Lung (tissue), 16 donors: ENCODE data around the gene CLEC4A. TPM values are rescaled to one million over a fixed set of nuclear protein-coding genes. Genes with fewer than 3 reads are reported as not detected.

Experiments used
- ATAC-seq: fragments of 200-7000 bp; cut with Tn5 transposase; one replicate; pipeline ENCODE4 v1.9.1; 2020; ENCODE audit warnings: moderate number of reproducible peaks; ENCODE audit not compliant: insufficient read depth, low FRiP score
- DNase-seq, 3 donors: peaks; one replicate each; pipeline ENCODE4 v3.0.0-alpha.2; 2013 to 2017
- H3K27ac ChIP-seq, 2 donors: one replicate each; pipeline ENCODE4 v1.5.1; 2013; ENCODE audit warnings: mild to moderate bottlenecking in 2 of 2, moderate library complexity in 2 of 2, control low read depth in 1 of 2, inconsistent platforms in 1 of 2, low read depth in 1 of 2, low read length in 1 of 2
- H3K27me3 ChIP-seq, 3 donors: one replicate each; pipeline ENCODE4 v1.5.1; 2013; ENCODE audit warnings: low read length in 2 of 3; ENCODE audit not compliant: control insufficient read depth in 3 of 3, insufficient read depth in 3 of 3
- H3K36me3 ChIP-seq, 4 donors: one replicate each; pipeline ENCODE4 v1.5.1; 2013; ENCODE audit warnings: low read length in 4 of 4, mild to moderate bottlenecking in 1 of 4, moderate library complexity in 1 of 4; ENCODE audit not compliant: control insufficient read depth in 4 of 4, insufficient read depth in 4 of 4
- H3K4me1 ChIP-seq, 5 donors: one replicate each; pipeline ENCODE4 v1.5.1; 2013; ENCODE audit warnings: low read length in 5 of 5, mild to moderate bottlenecking in 2 of 5, moderate library complexity in 1 of 5; ENCODE audit not compliant: control insufficient read depth in 5 of 5, insufficient read depth in 5 of 5
- H3K4me3 ChIP-seq: one replicate; pipeline ENCODE4 v1.5.1; 2013; ENCODE audit warnings: mild to moderate bottlenecking, control low read depth, moderate library complexity
- H3K9ac ChIP-seq, 2 donors: one replicate each; pipeline ENCODE4 v1.5.1; 2013; ENCODE audit warnings: low read length in 2 of 2, control low read depth in 1 of 2; ENCODE audit not compliant: insufficient read depth in 1 of 2
- H3K9me3 ChIP-seq, 4 donors: one replicate each; pipeline ENCODE4 v1.5.1; 2013; ENCODE audit warnings: low read length in 3 of 4, mild to moderate bottlenecking in 1 of 4, moderate library complexity in 1 of 4; ENCODE audit not compliant: control insufficient read depth in 4 of 4, insufficient read depth in 3 of 4
- CTCF ChIP-seq: IDR thresholded peaks from 2 replicates; pipeline ENCODE4 v1.5.1; 2012; ENCODE audit warnings: mild to moderate bottlenecking; ENCODE audit errors: control extremely low read depth, extremely low read depth
- WGBS, 2 donors: extraction: QIAGEN DNeasy Blood & Tissue Kit; methylation state at CpG; one replicate each; pipeline ENCODE4 v1.1.7; 2013; 5-methylcytosine and 5-hydroxymethylcytosine counted together
- long read RNA-seq, 5 donors: transcript quantifications; one replicate each; lab custom pipeline, GENCODE V29; 2026
- polyA plus RNA-seq, 2 donors: library from polyadenylated mRNA; stranded (reverse); fragments of 200-250 nt; gene quantifications; one replicate each; pipeline ENCODE4 v1.2.1, GENCODE V29; 2013
- total RNA-seq, 2 donors: library from RNA; depleted of rRNA in 1 of 2; stranded (reverse); fragments of >200 nt in 1 of 2; gene quantifications; one replicate each; pipeline ENCODE4 v1.2.1, GENCODE V29; 2014 to 2021
- donor health status: control.
- donor health status: control.
- donor health status: Bipolar disorder and iron deficiency.
- donor health status: healthy.
- donor health status: DM: yes; HTN: yes; CAD: no.

Gene CLEC4A
- total RNA-seq (10 to 100 TPM in 1 of 2 donors, 1 to 10 TPM in 1; 4.2 to 14.1 TPM), polyA plus RNA-seq (10 to 100 TPM in 1 of 2 donors, 1 to 10 TPM in 1; 5.5 to 32.8 TPM)
- long read RNA-seq, donor 1, partial matches to known transcripts: 0 of 1 reads
- long read RNA-seq, donor 1, other reads (novel, unspliced or antisense): 0 of 1 reads
- long read RNA-seq, donor 2: 0 reads
- long read RNA-seq, donor 3, partial matches to known transcripts: 0 of 1 reads
- long read RNA-seq, donor 3, other reads (novel, unspliced or antisense): 0 of 1 reads
- long read RNA-seq, donor 4: 0 reads
- long read RNA-seq, donor 5, partial matches to known transcripts: 0 of 1 reads
- long read RNA-seq, donor 5, other reads (novel, unspliced or antisense): 0 of 1 reads

GRCh38 chr12:8123124-8123912 lies at the start of gene CLEC4A:
Gene CLEC4A (plus strand): TSS chr12:8123617. CDS start chr12:8123879, 262 bp downstream.
- ATAC-seq: no peak
- 27 to 62% methylated on average over 5 of the region's 5 CpGs for WGBS, 2 donors
- peak within 1 kb of the TSS in 1 of 2 donors; percentile 6 for H3K27ac ChIP-seq
- no peak for DNase-seq
- no peaks in the 10 kb centered on the region for H3K27me3 ChIP-seq
- H3K4me3 ChIP-seq: no peak within 1 kb of the TSS
- H3K36me3 ChIP-seq: peaks cover 0 to 9% (median 2%) of the 10 kb centered on the region in 4 donors
- H3K9me3 ChIP-seq: no peaks in the 10 kb centered on the region
- H3K4me1 ChIP-seq: no peaks in the 10 kb centered on the region
- no peak for TF ChIP-seq CTCF
- H3K9ac ChIP-seq: no peak within 1 kb of the TSS

GRCh38 chr12:8075935-8076334 lies 47.5 kb upstream of the CLEC4A start:
- Histone ChIP-seq H3K9ac (no peak overlapping the region), H3K4me1 (no peaks in the 10 kb centered on the region), H3K9me3 (no peaks in the 10 kb centered on the region), H3K4me3 (no peak overlapping the region), H3K36me3 (no peaks in the 10 kb centered on the region), H3K27me3 (peaks cover 0 to 4% (median 3%) of the 10 kb centered on the region in 3 donors), H3K27ac (no peak overlapping the region)
- WGBS, 2 donors: 80 to 87% methylated on average over 6 of the region's 6 CpGs
- ATAC-seq (no peak), DNase-seq (no peak)
- TF ChIP-seq CTCF: no peak

- Histone ChIP-seq H3K4me1 (peaks cover 0 to 3% (median 0%) of the 10 kb centered on the region in 5 donors), H3K27me3 (peaks cover 0 to 4% (median 3%) of the 10 kb centered on the region in 3 donors), H3K9ac (no peak overlapping the region), H3K4me3 (no peak overlapping the region), H3K36me3 (no peaks in the 10 kb centered on the region), H3K27ac (no peak overlapping the region), H3K9me3 (no peaks in the 10 kb centered on the region)
- no peak for ATAC-seq
- no peak for TF ChIP-seq CTCF
- DNase-seq: no peak
- WGBS, 2 donors: 25 to 52% methylated on average over 4 of the region's 4 CpGs
These were observed 47.1 kb upstream of the CLEC4A start for GRCh38 chr12:8076366-8076765.
